ENCODE results near the gene GPN1.
"Not testable (repeated sequence)": the region's sequence is repeated elsewhere in the genome, so short reads cannot be mapped to it uniquely, and the experiment has no call there.

Gene GPN1

DNA sequence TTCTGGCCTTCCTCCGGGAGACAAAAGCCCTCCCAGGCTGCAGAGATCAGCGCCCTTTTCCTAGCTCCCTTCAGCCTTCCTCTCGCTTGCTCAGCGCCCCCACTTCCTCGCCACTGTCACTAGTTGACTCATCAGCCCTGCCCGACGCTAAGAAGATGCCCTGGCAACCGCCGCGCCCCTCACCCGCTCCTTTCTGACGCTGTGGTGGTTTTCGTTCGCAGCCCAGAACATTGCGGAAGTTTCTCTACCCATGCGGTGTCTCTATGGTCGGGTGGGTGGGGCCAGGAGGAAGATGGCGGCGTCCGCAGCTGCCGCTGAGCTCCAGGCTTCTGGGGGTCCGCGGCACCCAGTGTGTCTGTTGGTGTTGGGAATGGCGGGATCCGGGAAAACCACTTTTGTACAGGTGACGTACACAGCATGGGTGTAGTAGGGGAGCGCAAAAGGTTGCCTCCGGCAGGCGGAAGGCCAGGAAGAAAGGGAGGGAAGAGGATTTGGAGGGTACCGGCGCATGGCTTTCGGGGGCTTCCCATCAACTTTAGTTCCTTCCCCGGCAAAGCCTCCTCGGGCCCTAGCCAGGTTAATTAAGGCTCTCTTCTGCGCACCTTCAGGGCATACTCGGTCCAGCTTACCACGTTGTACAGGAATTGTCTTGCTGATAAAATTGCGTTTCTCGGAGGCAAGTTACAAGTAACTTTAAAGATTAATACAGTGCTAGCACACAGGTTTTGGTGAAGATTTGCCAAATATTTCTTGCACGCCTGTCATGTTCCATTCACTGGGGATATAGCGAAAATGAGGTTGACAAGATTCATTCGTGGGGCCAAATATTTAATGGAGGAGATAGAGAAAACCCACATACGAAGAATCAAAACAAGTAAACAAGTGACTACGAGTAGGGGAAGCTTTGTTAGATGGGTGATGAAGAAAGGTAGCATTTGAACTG lies at the start of gene GPN1, which contains the start of gene CCDC121:
GPN1 (plus strand) TSS at position 284 of the 943 bp plus-strand sequence; CDS start at position 293, 9 bp downstream.
CCDC121 (minus strand) TSS at position 246 of the 943 bp plus-strand sequence. CDS start 1,213 bp downstream, outside the sequence.
- peak; percentile 77 for DNase-seq

DNA sequence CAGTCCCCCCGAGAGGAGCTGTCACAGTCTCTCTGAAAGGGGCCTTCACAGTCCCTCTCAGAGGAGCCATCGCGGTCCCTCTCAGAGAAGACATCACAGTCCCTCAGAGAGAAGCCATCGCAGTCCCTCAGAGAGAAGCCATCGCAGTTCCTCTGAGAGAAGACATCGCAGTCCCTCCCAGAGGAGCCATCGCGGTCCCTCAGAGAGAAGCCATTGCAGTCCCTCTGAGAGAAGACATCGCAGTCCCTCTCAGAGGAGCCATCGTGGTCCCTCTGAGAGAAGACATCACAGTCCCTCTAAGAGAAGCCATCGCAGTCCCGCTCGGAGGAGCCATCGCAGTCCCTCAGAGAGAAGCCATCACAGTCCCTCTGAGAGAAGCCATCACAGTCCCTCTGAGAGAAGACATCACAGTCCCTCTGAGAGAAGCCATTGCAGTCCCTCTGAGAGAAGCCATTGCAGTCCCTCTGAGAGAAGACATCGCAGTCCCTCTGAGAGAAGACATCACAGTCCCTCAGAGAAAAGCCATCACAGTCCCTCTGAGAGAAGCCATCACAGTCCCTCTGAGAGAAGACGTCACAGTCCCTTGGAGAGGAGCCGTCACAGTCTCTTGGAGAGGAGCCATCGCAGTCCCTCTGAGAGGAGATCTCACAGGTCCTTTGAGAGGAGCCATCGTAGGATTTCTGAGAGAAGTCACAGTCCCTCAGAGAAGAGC lies 47.3 kb upstream of the GPN1 start:
- no peak for DNase-seq

DNA sequence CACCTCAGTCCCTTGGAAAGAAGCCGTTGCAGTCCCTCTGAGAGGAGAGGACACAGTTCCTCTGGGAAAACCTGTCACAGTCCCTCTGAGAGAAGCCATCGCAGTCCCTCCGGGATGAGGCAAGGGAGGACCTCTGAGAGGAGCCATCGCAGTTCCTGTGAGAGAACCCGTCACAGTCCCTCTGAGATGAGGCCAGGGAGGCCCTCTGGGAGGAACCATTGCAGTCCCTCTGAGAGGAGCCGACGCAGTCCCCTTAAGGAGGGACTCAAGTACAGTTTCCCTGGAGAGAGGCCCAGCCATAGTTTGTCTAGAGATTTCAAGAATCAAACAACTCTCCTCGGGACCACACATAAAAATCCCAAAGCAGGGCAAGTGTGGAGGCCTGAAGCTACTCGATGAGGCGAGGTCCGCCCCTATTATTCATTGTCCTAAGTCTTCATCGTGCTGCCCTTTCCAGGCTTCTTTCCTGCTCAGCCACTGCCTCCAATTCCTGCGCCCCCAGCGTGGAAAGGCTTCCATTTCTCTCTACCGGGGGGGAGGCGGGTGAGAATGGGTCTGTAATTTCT lies 46.6 kb upstream of the GPN1 start:
- DNase-seq, result no peak

DNA sequence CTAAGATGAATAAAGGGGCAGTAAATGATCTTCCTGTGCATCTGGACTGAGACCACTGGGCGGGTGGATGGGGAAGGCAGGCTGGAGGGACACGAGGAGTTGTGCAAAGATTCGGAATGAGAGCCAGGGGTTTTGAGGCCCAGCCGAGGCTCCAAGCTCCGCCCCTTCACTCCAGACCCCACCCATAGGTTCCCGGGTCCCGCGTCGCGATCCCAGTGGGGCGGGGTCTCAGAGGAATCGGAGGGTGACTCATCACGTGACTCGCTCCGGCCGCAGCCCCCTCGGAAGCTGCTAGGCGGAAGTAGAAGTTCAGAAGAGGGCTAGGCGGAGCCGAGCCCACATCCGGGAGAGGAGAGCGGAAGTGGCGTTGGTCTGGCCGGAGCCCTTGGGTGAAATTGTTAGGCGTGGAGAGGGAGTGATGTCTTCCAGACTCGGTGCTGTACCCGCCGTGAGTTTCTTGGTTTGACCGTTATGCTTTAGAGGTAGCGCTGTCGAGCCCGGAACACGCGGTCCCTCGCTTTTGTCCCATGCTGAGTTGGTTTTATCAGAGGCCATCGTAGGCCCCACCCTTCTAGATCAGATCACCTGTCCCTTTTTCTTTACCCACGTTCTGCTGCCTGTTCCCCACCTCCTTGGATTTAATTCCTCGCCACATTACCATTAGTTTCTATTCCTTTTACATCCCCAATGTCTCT lies 46.0 kb upstream of the GPN1 start, which contains the start of gene ZNF512:
ZNF512 (plus strand) TSS at position 348 of the 695 bp plus-strand sequence; CDS start at position 419, 71 bp downstream.
- peak; percentile 77 for DNase-seq

DNA sequence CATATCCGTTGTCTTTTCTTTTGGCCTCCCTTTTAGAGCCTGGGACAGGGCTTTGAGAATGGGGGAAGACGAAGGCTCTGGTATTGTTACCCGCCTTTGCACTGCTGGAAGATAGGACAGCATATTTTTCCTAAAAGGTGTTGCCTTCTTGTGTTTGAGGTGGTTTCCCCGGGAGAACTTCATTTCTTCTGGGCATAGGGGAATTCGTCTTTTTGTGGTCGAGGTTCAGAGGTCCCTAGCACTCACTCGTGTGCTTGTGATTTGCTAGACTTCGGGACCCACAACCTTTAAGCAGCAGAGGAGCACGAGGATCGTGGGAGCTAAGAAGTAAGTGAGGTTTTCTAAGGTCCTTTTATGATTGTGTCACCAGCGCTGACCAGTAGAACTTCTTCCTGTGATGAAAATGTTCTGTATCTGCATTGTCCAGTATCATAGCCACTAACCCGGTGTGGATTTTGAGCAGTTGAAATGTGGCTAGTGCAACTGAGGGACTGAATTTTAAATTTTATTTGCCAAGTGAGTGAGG lies 45.4 kb upstream of the GPN1 start:
- DNase-seq, result peak; percentile 11

DNA sequence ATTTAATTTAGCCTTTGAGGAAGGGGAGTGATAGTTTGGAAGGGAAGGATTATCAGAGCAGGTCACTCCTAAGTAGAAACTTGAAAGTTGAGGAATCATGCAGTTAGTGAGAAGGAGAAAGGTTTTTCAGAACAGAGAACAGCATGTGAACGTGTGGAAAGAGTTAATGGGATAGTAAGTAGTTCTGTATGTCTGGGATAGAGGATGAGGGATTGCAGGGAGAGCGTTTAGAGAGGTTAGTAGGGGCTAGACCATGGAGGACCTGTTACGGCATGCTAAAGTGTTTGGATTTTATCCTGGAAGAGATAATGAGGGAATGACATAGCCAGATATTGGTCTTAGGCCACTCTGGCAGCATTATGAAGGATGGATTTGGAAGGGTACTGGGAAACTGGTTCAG lies 44.3 kb upstream of the GPN1 start:
- DNase-seq, result no peak

DNA sequence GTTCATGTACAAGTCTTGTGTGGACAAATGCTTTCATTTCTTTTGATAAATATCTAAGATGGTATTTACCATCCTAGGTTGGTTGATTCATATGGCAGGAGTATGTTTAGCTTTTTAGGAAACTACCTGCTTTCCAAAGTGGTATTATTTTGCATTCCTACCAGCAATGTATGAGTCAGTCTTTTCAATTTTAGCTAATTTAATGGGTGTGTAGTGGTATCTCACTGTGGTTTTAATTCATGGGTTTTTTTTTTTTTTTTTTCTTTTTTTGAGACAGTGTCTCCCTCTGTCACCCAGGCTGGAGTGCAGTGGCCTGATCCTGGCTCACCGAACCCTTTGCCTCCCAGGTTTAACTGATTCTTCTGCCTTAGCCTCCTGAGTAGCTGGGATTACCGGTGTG lies 41.8 kb upstream of the GPN1 start:
- no peak for DNase-seq

DNA sequence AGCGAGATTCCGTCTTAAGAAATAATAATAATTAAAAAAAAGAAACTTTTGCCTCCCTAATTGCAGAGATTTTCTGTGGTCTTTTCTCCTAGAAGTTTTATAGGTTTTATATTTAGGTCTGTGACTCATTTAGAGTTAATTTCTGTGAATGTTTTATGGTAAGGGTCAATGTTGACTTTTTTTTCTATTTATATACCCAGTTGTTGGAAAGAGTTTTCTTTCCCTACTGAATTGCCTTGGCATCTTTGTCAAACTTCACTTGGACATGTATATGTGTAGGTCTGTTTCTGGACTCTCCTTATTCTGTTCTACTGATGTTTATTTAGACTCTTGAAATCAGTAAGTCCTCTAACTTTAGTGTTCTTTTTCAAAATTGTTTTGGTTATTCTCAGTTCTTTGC lies 40.5 kb upstream of the GPN1 start:
- DNase-seq, result no peak

DNA sequence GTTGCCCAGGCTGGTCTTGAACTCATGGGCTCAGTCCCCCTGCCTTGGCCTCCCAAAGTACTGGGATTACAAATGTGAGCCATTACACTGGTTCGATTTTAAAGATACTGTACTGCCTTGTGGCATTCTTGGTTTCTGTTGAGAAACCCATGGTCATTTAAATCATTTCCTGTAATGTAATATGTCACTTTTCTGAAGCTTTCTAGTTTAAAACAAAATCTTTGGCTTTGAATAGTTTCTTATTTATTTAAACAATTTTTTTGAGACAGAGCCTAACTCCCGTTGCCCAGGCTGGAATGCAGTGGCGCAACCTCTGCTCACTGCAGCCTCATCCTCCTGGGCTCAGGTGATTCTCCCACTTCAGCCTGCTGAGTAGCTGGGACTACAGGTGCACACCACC lies 37.1 kb upstream of the GPN1 start:
- no peak for DNase-seq

DNA sequence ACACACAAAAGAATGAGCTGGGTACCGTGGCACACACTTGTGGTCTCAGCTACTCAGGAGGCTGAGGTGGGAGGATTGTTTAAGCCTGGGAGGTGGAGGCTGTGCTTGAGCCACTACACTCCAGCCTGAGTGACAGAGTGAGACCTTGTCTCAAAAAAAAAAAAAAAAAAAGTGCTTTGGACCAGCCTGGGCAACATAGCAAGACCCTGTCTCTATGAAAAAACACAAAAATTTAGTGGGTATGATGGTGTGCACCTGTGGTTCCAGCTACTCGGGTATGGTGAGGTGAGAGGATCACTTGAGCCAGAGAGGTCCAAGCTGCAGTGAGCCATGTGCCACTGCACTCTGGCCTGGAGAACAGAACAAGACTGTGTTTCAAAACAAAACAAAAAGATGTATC lies 35.6 kb upstream of the GPN1 start:
- no peak for DNase-seq

DNA sequence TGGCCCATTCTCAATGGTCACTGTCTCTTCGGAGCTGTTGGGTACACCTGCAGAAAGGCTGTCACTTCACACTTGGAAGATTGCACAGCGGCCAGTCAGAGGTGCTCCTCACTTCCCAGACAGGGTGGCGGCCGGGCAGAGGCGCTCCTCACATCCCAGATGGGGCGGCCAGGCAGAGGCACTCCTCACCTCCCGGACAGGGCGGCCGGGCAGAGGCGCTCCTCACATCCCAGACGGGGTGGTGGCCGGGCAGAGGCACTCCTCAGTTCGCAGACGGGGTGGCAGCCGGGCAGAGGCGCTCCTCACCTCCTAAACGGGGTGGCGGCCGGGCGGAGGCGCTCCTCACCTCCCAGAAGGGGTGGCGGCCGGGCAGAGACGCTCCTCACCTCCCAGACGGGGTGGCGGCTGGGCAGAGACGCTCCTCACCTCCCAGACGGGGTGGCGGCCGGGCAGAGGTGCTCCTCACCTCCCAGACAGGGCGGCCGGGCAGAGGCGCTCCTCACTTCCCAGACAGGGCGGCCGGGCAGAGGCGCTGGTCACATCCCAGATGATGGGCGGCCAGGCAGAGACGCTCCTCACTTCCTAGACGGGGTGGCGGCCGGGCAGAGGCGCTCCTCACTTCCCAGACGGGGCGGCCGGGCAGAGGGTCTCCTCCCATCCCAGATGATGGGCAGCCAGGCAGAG lies 34.7 kb upstream of the GPN1 start:
- DNase-seq, result not testable (repeated sequence)

DNA sequence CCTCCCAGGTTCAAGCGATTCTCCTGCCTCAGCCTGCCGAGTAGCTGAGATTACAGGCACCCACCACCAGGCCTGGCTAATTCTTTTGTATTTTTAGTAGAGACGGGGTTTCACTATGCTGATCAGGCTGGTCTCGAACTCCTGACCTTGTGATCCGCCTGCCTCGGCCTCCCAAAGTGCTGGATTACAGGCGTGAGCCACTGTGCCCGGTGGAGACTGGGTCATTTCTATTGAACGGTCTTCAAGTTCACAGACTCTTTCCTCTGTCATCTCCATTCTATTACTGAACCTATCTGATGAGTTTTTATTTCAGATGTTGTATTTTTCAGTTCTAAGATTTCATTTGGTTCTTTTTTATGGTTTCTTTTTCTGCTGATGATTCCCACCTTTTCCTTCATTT lies 33.4 kb upstream of the GPN1 start:
- DNase-seq, result not testable (repeated sequence)

DNA sequence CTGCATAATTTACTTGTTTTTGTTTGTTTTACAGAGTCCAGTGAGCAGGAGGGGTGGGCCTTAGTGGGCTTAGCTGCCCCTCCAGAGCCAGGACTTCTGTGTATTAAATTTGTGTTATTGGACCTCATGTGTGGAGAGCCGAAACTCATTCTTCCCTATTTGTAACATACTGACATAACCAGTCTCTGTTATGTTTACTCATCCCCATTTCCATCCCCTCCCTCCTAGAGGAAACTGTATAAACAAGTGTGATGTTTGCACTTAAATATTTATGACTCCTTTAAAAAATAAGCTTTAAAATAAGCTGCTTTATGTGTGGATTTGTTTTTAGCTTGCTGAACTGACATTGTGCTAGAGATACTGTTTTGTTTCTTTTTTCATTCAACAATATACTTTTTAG lies 32.2 kb upstream of the GPN1 start:
- no peak for DNase-seq

DNA sequence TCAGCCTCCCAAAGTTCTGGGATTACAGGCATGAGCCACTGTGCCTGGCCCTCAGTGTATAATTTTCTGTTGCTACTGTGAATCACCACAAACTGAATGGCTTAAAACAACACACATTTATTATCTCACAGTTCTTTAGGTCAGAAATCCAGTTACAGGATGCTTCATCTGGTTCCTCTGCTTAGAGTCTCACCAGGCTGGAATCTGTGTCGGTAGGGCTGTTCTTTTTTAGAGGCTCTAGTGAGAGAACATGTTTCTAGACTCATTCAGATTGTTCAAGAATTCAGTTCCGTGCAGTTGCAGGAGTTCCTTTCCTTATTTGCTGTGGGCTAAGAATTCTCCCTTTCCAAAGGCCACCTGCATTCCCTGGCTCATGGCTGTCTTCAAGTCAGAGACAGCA lies 22.2 kb upstream of the GPN1 start:
- no peak for DNase-seq

DNA sequence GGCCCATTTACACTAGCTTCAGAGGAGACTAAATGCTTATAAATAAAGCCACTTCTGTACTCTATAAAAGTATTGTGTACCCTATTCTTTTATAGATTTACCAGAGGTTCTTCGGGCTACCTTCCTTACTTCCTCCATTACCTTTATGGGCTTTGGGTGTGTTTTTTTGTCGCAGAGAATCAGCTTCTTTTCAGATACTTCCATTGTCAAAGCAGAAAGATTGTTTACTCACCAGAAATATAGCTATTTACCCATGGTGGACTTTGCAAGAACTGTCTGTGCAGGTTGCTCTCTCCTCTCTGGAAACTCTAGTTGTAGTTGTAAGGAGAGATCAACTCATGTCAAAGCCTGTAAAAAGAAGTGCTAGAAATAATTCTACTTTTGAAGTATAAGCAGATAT lies 14.9 kb upstream of the GPN1 start:
- DNase-seq, result no peak

DNA sequence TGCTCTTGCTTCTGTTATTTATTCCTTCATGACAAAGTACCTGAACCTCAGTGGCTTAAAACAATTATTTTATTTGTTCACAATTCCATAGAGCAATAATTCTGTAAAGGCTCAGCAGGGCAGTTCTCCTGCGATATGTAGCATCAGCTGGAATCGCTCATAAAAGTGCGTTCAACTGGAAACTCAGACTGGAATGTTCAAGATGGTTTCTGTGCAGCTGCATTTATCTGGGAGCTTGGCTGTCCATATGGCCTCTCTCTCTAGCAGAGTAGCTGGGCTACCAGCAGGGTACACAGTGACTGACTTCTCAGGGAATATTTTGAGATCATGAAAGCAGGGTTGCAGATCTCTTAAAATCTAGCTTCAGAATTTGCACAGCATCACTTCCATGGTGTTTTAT lies 13.5 kb upstream of the GPN1 start:
- DNase-seq, result no peak

DNA sequence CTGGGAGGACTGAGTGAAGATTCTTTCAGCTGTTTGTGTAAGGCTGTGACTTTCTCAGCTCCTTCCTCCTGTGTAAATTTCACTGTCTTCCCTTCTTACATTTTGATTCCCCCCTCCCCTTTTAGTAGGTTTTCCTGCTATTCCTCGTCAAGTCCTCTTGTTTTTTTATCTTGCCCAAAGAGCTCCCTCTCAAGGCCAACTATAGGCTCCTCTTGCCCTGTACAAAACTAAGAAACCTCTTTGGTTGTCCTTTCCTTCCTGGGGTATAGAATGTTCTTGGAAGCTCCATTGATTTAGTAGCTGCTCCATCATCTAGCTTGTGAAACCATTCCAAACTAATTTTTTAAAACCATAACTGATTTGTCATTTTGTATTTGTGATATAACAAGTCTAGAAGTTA lies 7.3 kb upstream of the GPN1 start:
- DNase-seq, result no peak

DNA sequence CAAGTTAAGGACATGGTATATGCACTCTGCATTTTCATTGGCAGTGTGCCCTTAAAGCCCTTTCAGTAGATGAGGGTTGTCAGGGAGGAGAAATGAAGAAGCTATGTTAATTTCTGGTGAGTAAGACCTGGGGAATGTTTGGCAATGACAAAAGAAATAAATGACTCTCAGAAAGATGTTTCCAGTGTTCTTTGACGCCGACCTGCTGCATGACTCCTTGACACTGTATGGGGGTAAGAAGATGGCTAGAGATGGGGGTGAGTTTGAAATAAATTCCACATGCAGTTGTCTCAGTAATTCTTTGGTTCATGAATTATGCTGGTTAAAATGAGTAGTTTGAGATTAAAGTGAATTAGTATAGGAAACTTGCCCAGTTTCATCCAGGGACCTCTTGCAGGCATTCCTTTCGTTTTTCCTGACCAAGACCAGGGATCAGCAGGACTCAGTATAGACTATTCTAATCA lies 5.9 kb upstream of the GPN1 start:
- no peak for DNase-seq

DNA sequence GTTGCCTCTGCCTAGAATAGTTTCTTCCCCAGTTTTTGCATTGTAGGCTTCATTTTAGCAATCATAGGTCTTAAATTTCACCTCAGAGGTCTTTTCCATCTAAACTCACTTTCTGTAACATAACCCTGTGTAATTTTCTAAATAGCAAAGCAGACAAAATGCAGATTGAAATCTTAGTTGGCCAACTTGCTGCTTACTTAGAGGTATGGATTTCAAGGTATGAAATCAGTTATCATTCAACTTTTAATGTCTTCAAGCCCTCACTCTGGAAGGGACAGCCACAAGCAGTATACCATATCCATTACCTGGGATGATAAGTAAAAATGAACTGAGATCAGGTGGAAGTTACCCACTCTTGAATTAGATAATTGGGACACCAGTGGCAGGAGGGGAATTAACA lies 3.9 kb upstream of the GPN1 start:
- no peak for DNase-seq

DNA sequence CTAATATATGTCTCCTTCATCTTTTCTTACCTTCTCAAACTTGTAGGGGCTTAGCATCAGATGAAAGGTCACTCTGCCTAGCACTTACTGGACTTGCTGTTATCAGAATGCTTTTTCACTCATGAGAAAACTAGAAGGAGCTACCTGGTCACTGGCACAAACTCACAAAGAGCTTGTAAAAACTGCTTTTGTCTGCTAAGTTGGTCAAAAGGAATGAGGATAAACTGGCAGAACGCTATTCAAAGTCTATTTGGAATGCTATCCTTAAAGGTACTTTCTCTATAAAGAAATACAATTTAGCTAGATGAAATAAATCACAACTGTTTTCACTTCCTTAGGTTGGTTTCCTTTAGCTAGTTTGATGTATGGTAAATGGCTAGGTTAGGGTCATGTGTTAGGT lies 2.5 kb upstream of the GPN1 start:
- not testable (repeated sequence) for DNase-seq

DNA sequence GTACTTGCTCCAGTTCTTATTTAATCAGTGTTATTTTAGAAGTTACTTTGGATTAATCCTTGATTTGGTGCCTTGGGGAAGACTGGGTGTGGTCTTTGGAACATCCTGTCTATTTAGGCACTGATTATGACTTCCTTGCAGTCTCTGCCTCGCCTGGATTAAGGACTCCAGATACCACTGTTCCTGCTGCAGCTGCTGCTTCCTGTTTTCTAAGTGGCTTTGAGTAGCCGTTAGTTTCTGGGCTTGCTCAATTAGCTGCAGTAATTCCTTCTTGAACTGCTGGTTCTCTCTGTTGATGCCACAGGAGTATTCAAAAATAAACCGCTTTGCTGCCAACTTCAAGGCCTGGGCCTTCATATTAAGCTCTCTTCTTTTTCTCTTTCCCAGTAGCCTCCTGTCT lies 1.9 kb upstream of the GPN1 start:
- not testable (repeated sequence) for DNase-seq

Measured in NCI-H510A treated with DMSO at 0.1 percent for 48 hours (cell line).